ENCODE data around the gene TXN. TPM values are rescaled to one million over a fixed set of nuclear protein-coding genes. Genes with fewer than 3 reads are reported as not detected.
"Not testable (repeated sequence)": the region's sequence is repeated elsewhere in the genome, so short reads cannot be mapped to it uniquely, and the experiment has no call there.

Gene TXN
- total RNA-seq, 1 experiment from 2014 or later = 1,028 TPM

DNA sequence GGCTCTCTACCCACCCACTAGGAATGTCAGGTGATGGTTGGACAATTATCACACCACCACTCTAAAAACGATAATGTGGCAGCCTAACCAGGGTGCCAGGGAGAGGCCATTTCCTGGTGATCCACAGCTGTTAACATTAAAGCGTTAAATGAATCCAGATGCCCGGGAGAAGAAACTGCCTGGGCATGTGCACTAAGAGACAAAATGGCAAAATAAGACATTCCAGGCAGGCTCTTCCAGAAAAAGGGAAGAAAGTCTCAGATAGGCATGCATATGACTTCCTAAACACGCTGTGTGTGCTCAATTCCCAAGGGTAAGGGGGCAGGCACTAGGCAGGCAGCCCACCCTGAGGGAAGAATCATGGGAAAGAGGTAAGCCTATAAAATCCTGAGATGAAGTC, 4.6 kb upstream of the TXN start:
- in situ Hi-C loops (cut with HindIII; ENCODE audit: low pct_unique_long_range_greater_than_20kb, low sequenced_read_pairs) = no loop called here
- DNase-seq (ENCODE audit: low read depth) = no peak

DNA sequence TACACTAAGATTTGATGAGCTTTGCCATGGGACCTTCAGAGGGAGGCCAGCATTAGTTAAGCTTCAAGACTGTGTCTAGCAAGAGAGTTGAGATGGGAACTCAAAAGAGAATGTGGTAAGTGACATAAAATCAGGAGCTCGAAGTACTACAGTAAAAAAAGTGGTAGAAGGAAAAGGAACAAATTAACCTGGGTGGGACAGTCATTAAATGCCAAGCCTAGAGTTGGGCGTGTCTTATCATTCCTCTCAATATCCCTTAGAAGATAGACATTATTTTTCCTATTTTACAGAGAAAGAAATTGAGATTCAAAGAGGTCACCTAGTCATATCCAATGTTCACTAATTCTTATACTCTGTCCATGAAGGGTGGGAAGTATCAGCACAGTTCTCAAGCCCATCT, 3.3 kb upstream of the TXN start:
- in situ Hi-C loops (cut with HindIII; ENCODE audit: low pct_unique_long_range_greater_than_20kb, low sequenced_read_pairs) = no loop called here
- DNase-seq (ENCODE audit: low read depth) = no peak

DNA sequence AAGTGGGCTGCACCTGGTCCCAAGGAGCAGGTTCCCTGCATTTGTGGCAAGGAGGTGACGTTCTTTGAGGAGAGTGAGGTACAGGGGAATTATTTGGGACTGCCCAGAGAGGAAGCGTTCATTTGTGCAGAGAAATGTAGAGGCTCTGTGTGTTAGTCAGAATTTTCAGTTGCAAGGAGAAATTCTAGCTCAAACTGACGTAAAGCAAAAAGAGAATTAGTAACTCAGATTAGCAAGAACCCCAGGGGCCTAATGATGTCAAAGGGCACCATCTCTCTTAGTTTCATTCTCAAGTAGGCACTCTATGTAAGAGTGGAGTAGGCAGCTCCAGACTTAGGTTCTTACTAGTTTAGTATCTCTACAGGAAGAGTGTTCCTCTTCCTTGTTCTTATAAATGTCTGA, 2.4 kb upstream of the TXN start:
- no peak for DNase-seq (ENCODE audit: low read depth)
- in situ Hi-C loops (cut with HindIII; ENCODE audit: low pct_unique_long_range_greater_than_20kb, low sequenced_read_pairs) = no loop called here

DNA sequence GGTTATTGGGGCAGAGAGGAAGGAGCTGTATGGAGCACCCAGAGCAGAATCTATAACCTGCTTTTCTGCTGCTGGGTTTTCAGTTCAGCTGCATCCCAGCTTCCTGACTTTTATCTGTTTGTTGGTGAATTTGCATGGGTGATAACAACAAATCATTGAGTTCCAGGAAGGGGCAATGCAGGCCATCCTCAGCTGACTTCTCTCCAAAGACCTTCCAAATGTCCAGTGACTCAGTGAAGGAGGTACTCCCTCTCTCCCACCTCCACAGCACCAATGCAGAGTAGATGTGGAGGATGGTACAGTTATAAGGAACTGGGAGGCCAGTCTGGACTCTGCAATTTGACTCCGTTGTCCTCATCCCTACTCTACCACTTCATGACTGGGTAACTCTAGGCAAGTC, 1.6 kb upstream of the TXN start:
- no peak for DNase-seq (ENCODE audit: low read depth)
- in situ Hi-C loops (cut with HindIII; ENCODE audit: low pct_unique_long_range_greater_than_20kb, low sequenced_read_pairs) = no loop called here

DNA sequence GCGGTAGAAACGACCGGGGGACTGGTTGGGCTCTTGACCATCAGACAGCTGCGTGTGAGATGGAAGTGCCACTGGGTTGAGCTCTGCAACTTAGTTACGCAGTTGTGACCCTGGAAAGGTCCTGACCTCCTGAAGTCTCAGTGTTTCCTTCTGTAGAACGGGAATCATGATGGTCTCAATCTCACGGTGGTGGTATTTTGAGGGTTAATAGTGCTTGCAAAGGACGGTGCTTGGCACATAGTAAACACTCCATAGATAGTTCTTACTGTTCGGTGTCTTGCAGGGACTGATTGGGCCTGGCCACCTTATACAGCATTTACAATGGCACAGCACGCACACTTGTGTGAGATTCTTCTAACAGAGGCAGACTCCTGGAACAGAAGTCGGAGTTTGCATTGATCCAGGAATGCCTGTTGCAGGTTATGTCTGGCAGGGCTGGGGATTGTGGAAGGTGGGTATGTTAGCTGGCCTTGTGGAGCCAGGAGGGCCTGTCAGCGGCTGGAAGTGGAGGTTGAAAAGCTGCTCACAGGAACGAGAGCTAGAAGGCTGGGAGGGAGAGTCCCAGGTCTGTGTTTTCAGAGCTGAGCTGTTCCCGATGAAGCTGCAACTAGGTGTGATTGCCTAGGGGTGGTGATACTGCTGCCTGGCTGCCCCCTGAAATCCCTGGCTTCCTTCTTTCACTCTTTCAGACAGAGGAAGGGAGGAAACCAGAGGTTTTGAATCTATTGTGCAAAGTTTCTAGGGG, 962 bp upstream of the TXN start:
- in situ Hi-C loops (cut with HindIII; ENCODE audit: low pct_unique_long_range_greater_than_20kb, low sequenced_read_pairs) = no loop called here

DNA sequence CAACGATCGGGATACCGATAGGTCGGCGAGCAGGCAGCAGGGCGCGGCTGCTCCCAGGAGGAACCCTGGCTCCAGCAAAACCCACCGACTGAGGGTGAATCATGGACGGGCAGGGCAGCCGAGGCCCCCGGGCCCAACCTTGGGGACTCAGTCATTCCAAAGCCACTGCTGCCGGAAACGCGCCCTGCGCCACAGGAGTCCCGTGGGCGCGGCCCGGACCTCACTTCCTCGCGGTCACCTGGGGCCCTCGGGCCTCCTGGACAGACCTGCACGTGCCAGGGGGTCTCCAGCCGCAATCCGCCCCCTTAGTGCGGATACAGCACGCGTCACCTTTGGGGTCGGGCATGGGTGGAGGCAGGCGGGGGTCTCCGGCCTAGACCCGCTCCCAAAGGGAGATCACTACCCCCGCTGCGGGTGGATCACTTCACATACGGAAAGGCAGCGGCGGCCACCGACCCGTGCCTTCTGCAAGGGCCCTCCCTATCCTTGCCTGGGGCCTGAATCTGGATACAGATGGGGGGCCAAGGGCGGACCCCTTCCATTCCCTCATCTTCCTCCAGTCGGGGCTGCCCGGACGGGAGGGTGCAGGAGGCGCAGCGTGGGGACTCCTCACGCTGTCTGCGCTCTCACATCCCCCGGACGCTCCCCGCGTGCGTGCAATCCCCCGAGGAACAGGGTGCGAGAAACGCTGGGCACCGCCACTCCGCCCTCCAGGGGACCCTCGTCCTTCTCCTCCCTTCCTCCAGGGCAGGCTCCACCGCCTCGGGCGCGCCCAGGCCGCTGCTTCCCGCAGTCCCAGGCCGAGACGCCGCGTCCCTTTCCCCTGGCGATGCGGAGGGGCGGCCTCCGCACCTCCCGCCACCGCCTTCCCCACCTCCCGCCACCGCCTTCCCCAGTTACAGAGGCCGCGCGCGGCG, 586 bp downstream of the TXN start:
- in situ Hi-C loops (cut with HindIII; ENCODE audit: low pct_unique_long_range_greater_than_20kb, low sequenced_read_pairs) = no loop called here
- peak; percentile 59 for DNase-seq (ENCODE audit: low read depth)

More for the DNA sequence above, 962 bp upstream of the TXN start:
- peak; percentile 56 for DNase-seq (ENCODE audit: low read depth)

DNA sequence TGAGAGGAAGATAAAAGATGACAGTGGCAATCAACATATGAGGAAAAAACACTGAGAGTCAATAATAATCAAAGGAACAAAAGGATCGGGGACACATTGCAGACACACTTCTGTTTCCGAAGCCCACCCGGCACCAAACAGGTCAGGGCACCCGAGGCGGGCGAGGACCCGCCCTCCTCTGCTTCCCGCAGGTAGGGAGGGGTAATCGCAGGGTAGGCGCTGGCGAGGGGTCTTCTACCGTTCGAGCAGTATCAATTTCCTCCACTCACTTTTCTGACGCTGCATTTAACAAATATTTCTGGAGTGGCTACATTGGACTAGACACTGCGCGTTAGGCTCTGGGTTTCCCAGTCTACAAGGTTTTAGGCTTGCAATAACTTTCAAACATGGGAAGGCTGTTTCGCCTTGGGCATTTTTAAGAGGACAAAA, 1.3 kb downstream of the TXN start:
- no peak for DNase-seq (ENCODE audit: low read depth)
- in situ Hi-C loops (cut with HindIII; ENCODE audit: low pct_unique_long_range_greater_than_20kb, low sequenced_read_pairs) = no loop called here

DNA sequence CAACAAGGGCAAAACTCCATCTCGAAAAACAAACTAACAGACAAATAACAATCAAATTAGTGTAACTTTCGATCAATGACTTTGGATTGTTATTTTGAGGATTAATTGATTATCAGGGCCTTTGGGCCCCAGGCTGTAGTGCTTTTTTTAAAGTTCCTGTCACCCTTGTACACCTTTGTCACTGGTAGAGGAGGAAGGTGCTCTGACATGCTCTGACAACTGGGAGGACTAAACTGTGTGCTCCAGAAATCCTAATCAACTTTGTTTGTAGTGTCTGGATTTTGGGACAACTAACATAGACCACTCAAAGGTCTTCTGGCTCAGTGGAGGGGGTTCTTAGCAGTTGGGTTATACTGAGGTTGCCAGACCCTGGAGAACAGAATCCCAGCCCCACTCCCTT, 1.8 kb downstream of the TXN start:
- in situ Hi-C loops (cut with HindIII; ENCODE audit: low pct_unique_long_range_greater_than_20kb, low sequenced_read_pairs) = no loop called here
- DNase-seq (ENCODE audit: low read depth) = peak; percentile 35

DNA sequence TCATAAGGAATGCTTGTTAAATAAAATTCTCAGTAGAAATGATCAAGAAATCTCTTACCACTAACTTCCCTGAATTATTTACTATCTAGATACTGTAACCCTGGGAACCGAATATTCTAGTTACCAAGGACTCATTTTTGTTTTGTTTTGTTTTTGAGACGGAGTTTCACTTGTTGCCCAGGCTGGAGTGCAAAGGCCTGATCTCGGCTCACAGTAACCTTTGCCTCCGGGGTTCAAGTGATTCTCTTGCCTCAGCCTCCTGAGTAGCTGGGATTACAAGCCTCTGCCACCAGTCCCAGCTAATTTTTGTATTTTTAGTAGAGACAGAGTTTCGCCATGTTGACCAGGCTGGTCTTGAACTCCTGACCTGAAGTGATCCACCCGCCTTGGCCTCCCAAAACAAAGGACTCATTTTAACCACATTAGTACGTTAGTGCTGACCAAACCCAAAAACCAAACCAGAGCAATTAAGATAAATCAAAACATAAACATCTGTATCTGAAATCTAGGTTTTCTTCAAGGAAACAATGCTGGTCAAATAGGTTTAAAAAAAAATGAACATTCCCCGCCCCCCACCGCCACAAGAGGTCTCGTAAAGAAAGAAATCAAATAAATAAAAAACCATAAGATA, 3.7 kb downstream of the TXN start:
- in situ Hi-C loops (cut with HindIII; ENCODE audit: low pct_unique_long_range_greater_than_20kb, low sequenced_read_pairs) = no loop called here
- DNase-seq (ENCODE audit: low read depth) = peak; percentile 62

DNA sequence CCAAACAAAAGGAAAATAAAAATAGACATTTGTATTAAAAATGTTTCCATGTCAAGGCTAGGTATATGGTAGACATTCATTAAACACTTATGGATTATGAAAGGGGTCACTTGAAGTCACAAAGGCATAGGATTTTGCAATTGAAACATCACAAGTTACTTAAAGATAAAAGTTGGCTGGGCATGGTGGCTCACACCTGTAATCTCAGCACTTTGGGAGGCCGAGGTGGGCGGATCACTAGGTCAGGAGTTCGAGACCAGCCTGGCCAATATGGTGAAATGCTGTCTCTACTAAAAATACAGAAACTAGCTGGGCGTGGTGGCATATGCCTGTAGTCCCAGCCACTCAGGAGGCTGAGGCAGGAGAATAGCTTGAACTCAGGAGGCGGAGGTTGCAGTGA, 4.5 kb downstream of the TXN start:
- DNase-seq (ENCODE audit: low read depth); in situ Hi-C loops (cut with HindIII; ENCODE audit: low pct_unique_long_range_greater_than_20kb, low sequenced_read_pairs): not testable (repeated sequence)

DNA sequence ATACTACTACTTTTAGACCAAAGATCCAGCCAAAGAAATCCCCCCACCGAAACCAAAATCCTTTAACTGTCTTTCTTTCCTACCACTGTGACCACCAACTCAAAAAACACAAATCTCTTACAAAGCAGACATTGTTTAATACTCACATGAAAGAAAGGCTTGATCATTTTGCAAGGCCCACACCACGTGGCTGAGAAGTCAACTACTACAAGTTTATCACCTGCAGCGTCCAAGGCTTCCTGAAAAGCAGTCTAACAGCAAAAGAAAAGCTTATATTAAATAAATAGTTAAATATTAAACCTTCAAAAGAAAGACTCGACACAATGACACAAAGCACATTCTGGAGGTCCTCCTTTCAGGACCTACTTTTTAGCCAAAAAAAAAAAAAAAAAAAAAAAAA, 5.1 kb downstream of the TXN start:
- in situ Hi-C loops (cut with HindIII; ENCODE audit: low pct_unique_long_range_greater_than_20kb, low sequenced_read_pairs) = no loop called here
- DNase-seq (ENCODE audit: low read depth) = no peak

DNA sequence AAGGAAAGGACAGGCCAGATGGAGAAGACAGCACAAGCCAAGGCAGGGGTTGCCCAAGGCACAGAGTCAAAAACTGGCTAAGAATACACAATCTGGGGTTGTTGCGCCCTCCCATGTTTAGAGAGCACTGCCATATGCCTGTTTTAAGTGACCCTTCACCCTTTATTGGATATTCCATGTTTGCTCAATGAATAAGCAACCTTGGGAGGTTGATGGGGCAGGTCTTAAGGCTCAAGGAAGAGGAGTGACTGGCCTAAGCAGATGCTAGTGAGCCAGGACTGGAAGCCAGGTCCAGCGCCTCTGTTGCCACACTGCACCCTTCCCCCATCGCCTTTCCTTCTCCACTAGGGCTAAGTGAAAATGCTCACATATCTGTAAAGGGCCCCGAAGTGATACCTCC, 6.7 kb downstream of the TXN start:
- DNase-seq (ENCODE audit: low read depth) = no peak
- in situ Hi-C loops (cut with HindIII; ENCODE audit: low pct_unique_long_range_greater_than_20kb, low sequenced_read_pairs) = no loop called here

DNA sequence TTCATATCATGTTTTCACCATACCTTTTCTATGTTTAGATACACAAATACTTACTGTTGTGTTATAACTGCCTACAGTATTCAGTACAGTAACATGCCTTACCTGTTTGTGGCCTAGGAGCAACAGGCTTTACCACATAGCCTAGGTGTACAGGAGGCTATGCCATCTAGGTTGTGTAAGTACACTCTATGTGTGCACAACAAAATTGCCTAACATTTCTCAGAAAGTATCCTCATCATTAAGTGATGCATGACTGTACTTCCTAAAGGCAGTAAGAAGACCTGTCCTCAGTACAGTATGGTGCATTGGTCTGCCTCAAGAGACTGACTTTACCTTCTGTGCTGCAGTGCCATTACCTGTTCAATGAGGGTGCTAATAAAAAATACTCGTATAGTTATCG, 7.9 kb downstream of the TXN start:
- no peak for DNase-seq (ENCODE audit: low read depth)
- in situ Hi-C loops (cut with HindIII; ENCODE audit: low pct_unique_long_range_greater_than_20kb, low sequenced_read_pairs) = no loop called here

DNA sequence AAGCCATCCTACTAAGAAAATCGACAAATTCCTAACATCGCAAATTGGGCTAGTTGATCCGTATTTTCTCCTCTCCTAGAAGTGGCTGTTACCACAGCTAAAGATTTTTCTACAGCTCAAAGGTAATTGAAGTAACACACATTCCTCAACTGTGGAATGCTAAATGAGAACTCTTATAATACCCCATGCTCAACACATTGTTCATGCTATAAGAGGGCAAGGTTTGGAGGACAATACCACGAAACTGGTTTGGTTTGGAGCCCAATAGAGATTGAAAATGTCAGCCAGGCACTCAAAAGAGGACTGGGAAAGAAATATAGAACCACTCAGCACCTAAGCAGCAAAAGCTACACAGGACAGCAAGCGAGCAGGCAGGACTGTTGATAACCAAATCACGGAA, 10.1 kb downstream of the TXN start:
- in situ Hi-C loops (cut with HindIII; ENCODE audit: low pct_unique_long_range_greater_than_20kb, low sequenced_read_pairs) = no loop called here
- no peak for DNase-seq (ENCODE audit: low read depth)

DNA sequence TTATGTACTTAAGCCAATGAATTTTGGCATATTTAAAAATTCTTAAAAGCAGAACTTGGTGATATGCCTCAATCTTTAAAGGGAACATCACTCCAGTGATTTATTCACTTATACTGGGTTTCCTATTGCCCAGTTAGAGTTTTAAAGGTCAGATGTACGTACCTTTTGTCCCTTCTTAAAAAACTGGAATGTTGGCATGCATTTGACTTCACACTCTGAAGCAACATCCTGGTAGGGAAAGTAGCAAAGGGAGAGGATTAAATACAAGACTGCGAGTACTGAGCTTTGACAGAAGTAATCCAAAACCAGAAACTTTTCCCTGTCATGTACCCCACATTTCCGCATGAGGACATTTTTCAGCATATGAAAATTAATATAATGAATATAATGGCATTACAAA, 11.7 kb downstream of the TXN start:
- no peak for DNase-seq (ENCODE audit: low read depth)

DNA sequence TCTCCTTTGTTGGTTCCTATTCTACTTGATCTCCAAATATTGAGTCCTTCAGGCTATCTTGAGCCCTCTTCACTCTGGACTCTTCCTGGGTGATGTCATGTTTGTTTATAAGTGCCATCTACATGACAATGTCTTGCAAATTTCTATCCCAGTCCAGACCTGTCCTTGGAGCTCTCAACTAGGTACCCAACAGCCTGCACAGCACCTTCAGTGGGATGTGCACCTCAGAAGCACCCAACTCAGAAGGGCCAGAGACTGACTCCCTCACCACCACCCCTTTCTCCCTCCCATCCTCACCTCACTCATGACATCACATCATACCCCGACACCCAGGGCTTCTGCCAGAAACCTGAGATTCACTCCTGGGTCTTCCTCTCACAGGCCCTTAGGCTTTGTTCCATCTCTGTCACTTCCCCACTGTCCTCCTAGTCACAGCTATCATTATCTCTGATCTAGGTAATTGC, 14.4 kb downstream of the TXN start:
- DNase-seq (ENCODE audit: low read depth) = peak; percentile 28
- in situ Hi-C loops (cut with HindIII; ENCODE audit: low pct_unique_long_range_greater_than_20kb, low sequenced_read_pairs) = no loop called here

More for the DNA sequence above, 11.7 kb downstream of the TXN start:
- in situ Hi-C loops (cut with HindIII; ENCODE audit: low pct_unique_long_range_greater_than_20kb, low sequenced_read_pairs) = no loop called here

DNA sequence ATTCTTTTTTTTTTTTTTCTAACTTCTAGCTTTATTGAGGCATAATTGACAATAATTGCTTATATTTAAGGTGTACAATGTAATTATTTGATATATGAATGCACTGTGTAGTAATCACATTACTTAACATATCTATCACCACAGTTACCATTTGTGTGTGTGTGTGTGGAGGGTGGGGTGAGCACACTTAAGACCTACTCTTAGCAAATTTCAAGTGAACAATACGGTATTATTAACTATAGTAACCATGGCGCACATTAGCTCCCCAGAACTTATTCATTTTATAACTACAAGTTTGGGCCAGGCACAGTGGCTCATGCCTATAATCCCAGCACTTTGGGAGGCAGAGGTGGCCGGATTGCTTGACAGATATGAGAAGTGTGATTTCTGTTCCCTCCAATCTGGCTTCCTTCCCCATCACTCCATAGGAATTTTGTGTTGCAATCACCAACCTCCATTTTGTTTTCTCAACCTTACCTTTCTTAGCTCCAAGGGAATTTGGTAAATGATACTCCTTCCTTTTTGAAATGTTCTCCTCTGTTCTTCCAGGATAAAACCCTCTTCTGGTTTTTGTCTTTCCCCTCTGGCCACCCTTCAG, 14.9 kb downstream of the TXN start:
- no peak for DNase-seq (ENCODE audit: low read depth)
- in situ Hi-C loops (cut with HindIII; ENCODE audit: low pct_unique_long_range_greater_than_20kb, low sequenced_read_pairs) = no loop called here

DNA sequence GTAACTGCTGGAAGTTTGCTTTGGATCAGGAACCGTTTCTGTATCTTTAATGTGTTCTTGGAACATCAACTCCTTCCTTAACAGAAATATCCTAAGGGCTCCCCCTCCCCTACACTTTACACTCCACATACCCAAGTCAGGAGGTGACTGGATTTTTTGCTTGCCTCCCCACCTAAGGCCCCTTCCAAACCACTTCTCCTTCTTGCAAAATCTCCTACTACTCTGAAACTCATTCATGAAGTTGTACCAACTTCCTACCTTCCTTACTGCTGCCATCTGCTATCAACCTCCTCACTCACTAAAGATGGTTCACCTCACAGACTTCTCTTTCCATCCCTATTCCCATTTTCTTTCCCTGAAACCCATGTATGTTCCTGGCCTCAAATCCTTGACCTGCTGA, 16.1 kb downstream of the TXN start:
- in situ Hi-C loops (cut with HindIII; ENCODE audit: low pct_unique_long_range_greater_than_20kb, low sequenced_read_pairs) = no loop called here
- DNase-seq (ENCODE audit: low read depth) = no peak

DNA sequence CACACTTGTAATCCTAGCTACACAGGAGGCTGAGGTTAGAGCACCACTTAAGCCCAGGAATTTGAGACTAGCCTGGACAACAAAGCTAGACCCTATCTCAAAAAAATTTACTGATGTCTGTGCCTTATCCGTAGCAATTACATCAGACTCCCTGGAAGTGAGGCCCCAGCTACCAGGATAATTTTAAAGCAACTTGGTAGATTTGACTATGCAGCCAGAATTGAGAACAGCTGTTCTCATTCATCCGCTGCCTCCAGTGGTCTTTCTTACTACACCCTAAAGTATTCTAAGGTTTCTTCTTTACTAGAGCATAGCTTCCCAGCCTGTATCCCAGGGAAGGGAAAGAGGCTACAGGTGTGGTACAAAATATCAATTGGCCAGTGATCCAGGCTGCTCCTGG, 28.0 kb downstream of the TXN start:
- DNase-seq (ENCODE audit: low read depth) = no peak
- in situ Hi-C loops (cut with HindIII; ENCODE audit: low pct_unique_long_range_greater_than_20kb, low sequenced_read_pairs) = no loop called here

All from Caki2 (cell line).